ENCODE results near the gene PTPN4.

The PTPN4 gene

GRCh38 chr2:119941388-119941787 lies 181.7 kb downstream of the PTPN4 start:
- no peak for TF ChIP-seq CTCF (IDR thresholded peaks at IDR 0.05; ENCODE audit: control insufficient read depth, extremely low read depth, insufficient read depth)
- no peak overlapping the region for H3K4me3 ChIP-seq (ENCODE audit: low read depth, low read length)
- no peak for DNase-seq (ENCODE audit: low read depth)

GRCh38 chr2:119941981-119942513 lies 182.3 kb downstream of the PTPN4 start:
- no peak for TF ChIP-seq CTCF (IDR thresholded peaks at IDR 0.05; ENCODE audit: control insufficient read depth, extremely low read depth, insufficient read depth)
- no peak for DNase-seq (ENCODE audit: low read depth)
- no peak overlapping the region for H3K4me3 ChIP-seq (ENCODE audit: low read depth, low read length)

GRCh38 chr2:119943058-119943457 lies 183.3 kb downstream of the PTPN4 start:
- no peak for DNase-seq (ENCODE audit: low read depth)
- H3K4me3 ChIP-seq (ENCODE audit: low read depth, low read length), result no peak overlapping the region
- TF ChIP-seq CTCF (IDR thresholded peaks at IDR 0.05; ENCODE audit: control insufficient read depth, extremely low read depth, insufficient read depth), result no peak

GRCh38 chr2:119947535-119947934 lies 187.8 kb downstream of the PTPN4 start:
- TF ChIP-seq CTCF (IDR thresholded peaks at IDR 0.05; ENCODE audit: control insufficient read depth, extremely low read depth, insufficient read depth), result no peak
- DNase-seq (ENCODE audit: low read depth), result no peak
- H3K4me3 ChIP-seq (ENCODE audit: low read depth, low read length), result no peak overlapping the region

GRCh38 chr2:119950966-119951365 lies 191.2 kb downstream of the PTPN4 start:
- H3K4me3 ChIP-seq (ENCODE audit: low read depth, low read length), result no peak overlapping the region
- no peak for DNase-seq (ENCODE audit: low read depth)
- no peak for TF ChIP-seq CTCF (IDR thresholded peaks at IDR 0.05; ENCODE audit: control insufficient read depth, extremely low read depth, insufficient read depth)

GRCh38 chr2:119958670-119959268 lies 199.0 kb downstream of the PTPN4 start:
- no peak overlapping the region for H3K4me3 ChIP-seq (ENCODE audit: low read depth, low read length)
- no peak for DNase-seq (ENCODE audit: low read depth)
- TF ChIP-seq CTCF (IDR thresholded peaks at IDR 0.05; ENCODE audit: control insufficient read depth, extremely low read depth, insufficient read depth), result no peak

- no peak for DNase-seq (ENCODE audit: low read depth)
- H3K4me3 ChIP-seq (ENCODE audit: low read depth, low read length), result no peak overlapping the region
- no peak for TF ChIP-seq CTCF (IDR thresholded peaks at IDR 0.05; ENCODE audit: control insufficient read depth, extremely low read depth, insufficient read depth)
Observed at GRCh38 chr2:119960821-119961220, 201.1 kb downstream of the PTPN4 start.

All from LNCaP clone FGC (cell line).